Stimulated activated naive CD8-positive, alpha-beta T cell treated with anti-CD3 and anti-CD28 coated beads, Interleukin-15, Interleukin-2, amounts not matched to agents 100 U/mL and 50 U/mL, for 24 hours (primary cell): ENCODE measurements around the gene EDEM3.
"Not testable (repeated sequence)": the region's sequence is repeated elsewhere in the genome, so short reads cannot be mapped to it uniquely, and the experiment has no call there.

Source experiments
- ATAC-seq: fragments of 150-1000 bp; cut with Tn5 transposase; one replicate; pipeline ENCODE4 v1.10.0; 2021
- DNase-seq: peaks from one replicate; pipeline ENCODE4 v3.0.0; 2021

EDEM3 gene

GRCh38 chr1:184734980-184735379 is 19.7 kb downstream of the EDEM3 start:
- ATAC-seq = no peak

GRCh38 chr1:184724843-184725242 is 29.8 kb downstream of the EDEM3 start:
- DNase-seq (no peak), ATAC-seq (no peak)

More at GRCh38 chr1:184734980-184735379, 19.7 kb downstream of the EDEM3 start:
- DNase-seq = no peak

DNA sequence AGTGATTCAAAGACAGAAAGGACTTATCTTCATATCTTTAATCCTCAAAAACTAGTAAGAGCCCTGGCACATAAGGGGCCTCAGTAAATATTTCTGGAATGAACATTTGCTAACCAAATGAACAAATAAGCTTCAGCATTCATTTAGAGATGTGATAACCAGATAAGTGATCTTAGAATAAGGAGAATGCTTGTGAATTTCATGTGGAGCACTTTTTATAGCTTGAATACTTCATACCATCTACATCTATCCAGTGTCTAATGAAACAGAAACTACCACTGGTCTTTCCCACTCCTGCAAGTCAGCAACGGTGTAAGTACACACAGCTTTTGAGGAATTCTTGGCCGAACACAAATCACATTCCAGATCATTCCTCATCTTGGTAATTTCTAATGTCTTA is 38.5 kb downstream of the EDEM3 start:
- DNase-seq = no peak
- ATAC-seq = no peak

GRCh38 chr1:184709418-184709817 is 45.2 kb downstream of the EDEM3 start:
- ATAC-seq (no peak), DNase-seq (no peak)

DNA sequence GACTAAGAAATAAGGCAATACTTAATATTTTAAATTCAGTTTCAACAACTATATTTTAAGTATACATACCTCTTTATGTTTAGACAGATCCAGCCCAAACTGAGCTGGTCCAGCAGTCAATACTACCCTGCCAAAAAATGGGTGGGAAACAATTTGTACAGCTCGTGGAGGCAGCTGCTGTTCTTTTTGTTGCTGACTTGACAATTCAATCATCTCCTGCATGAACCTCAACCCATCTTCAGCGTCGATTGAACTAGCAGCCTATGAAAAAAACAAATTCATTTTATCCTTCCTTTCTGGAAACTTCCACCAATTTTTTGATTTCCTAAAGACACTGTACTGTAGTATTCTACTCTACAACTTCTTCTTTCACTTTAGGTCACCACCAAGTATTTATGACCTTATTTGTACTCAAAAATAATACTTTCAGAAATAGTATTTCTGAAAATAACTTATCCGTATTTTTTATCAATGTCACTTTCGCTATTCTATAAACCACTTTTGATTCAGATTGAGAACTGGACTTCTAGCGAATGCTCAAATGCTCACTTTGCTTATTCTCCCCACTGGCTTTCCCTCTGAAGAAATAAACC is 46.5 kb downstream of the EDEM3 start:
- DNase-seq = no peak
- no peak for ATAC-seq

DNA sequence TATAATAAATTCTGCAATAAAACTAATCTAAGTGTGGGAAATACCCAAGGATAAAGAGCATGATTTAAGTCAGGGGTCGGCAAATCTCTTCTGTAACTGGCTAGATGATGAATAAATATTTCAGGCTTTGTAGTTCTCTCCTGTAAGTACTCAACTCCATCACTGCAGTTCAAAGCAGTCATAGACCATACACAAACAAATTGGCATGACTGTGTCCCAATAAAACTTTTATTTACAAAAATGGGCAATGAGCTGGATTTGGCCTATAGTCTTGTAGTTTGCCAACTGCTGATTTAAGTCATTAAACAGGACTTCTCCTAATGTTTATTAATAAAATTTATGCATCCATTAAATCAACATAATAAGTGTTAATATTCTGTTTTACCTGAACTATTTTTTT is 49.4 kb downstream of the EDEM3 start:
- no peak for ATAC-seq

GRCh38 chr1:184701816-184702215 is 52.8 kb downstream of the EDEM3 start:
- no peak for ATAC-seq
- no peak for DNase-seq

More for the DNA sequence above, 49.4 kb downstream of the EDEM3 start:
- DNase-seq = no peak

DNA sequence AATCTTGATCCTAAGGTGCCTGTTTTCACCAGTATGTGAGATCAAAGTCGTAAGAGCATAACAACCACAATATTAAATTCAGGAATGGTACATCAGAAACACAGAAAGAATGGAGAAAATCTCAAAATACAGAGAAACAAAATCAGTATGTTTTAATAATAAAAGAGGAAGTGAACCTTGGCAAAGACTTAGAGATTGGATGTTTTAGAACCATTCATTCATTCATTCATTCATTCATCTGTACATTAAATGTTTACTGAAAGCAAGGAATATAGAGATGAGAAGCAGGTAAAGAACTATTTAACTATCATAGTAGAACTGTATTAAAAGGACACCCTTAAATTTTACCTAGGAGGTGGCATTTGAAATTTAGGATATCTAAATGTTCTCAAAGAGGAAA is 55.7 kb downstream of the EDEM3 start:
- no peak for ATAC-seq
- DNase-seq = no peak

DNA sequence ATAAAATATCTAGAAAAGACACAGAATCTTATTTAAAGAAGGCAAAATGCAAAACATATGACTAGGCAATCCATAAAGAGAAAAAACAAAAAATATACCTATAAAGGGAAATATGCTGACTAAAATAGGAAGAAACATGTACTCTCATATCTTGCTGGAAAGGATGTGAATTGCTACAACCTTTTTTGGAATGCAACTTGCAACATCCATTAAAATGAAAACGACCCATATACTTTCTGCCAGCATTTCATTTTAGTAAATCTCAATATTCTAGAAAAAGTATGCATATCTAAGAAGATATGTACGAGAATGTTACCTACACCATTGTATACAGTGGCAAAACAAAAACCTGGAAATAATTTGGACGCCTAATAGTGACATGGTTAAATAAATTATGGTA is 56.6 kb downstream of the EDEM3 start:
- DNase-seq (no peak), ATAC-seq (no peak)

DNA sequence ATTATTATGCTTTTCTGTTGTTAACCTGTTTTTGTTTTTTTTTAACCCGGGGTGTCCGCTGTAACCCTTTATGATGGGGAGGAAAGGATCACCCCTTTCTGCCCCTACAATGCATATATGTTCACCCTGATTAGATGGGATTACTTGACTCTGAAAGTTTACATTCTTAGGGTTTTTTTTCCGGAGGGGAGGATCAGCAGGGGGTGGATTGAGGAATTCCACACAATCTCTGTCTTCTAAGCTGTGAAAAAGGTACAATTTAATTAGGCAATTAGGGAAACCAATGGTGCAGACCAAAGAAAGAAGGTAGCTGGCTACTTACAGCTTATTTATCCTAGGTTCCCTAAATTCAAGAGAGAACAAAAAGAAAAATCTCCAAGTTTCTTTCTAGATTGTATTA is 58.3 kb downstream of the EDEM3 start:
- DNase-seq = no peak
- no peak for ATAC-seq

DNA sequence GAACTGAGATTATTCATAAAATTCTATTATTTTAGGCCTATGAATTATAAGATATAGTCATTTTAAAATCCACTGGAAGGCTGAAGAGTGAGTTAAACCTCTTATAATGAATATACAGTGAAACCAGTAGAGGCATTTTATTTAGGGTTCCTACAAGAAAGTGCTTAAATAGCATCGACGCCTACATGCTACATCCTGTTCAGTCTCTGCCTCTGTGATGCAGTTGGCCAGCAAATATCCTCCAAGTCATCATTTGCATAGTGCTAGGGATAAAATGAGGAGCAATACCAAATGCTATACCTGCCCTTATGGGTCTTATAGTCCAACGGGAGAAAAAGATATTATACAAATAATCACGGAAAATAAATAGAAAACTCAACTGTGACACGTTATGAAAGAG is 59.6 kb downstream of the EDEM3 start:
- no peak for ATAC-seq
- no peak for DNase-seq

DNA sequence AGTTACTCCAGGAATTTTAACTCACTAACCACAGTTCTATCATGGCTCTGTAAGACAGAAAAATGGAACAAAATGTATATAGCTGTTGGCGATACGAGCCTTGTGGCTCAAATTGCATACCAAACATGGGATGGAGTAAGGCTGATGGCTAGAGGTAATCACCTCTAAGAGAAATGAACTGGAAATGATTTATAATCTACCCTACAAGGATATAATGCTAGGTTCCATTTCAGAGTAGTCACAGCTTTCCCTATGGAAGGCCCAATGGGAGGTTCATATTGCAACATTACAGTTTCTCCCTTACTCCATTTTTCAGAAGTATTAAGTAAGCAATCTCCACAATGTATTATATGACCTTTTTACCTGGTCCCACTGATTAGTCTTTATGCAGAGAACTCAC is 61.6 kb downstream of the EDEM3 start:
- DNase-seq (no peak), ATAC-seq (no peak)

GRCh38 chr1:184691719-184692324 is 62.8 kb downstream of the EDEM3 start:
- ATAC-seq = no peak
- DNase-seq = no peak

GRCh38 chr1:184686540-184686939 is 68.1 kb downstream of the EDEM3 start:
- DNase-seq (no peak), ATAC-seq (no peak)

DNA sequence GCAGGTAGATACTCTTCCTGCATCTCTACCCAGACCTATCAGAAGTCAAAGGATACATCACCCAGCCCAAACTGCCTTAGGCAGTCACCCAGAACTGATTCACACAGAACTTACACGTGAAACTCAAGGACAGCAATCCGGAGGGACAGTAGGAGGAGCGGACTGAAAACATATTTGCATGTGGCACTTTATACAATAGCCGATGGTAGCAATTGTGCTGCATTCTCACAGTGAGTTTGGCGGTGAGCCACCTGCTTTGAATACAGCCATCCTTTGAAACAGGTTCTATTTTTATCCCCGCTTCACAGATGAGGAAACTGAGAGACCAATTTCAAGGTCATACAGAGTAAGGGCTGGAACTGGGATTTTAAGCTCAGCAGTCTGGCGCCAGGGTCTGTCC is 69.5 kb downstream of the EDEM3 start:
- DNase-seq (no peak), ATAC-seq (no peak)

DNA sequence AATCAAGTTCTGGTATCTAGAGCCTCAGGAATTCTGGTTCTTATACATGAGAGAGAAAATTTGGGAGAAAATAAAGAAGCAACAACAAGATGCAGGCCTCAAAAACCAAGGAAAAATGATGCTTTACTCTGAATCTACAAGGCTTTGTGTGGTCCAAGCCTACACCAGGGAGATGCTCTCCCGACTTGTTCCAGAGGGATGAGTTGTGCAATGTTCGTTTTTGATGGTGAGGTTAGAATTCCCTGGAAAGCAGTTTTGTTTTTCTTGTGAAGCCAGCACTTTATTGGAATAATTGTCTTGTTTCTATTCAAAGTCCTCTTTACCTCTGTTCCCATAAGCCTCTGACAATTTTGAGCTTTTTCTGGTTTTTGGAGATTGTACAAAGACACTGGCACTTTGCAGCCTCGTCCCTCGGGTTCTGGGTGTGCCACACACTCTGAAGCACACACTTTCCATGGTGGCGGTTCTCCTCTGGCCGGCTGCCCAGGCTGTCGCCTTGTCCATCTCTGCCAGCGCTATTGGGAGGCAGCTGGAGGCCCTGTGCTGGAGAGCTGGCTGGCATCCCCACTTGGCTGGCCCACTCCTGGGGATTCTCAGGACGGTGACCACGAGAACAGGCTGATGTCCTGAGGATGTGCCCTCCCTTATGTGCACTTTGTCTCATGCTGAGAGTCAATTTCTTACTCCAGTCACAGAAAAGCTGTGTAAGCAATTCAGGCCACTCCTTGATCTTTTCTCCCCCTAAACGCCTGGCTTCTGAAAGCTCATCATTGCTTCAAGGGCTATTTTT is 70.2 kb downstream of the EDEM3 start:
- no peak for ATAC-seq

DNA sequence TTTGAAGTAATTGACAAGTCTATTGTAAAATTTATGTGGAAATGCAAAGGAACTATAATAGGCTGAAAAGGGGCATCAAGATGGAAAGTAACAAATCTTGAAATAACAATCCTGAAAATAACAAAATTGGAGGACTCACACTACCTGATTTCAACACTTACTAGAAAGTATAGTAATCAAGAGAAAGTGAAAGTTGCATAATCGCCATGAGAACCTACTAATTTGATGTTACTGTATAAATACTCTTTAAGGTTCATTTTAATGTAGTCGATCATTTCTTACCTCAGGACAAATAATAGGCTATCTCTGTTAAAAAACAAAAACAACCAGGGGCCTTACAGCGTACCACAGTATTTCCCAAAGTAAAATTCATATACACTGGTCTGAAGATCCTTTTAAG is 71.7 kb downstream of the EDEM3 start:
- ATAC-seq = no peak
- no peak for DNase-seq

More for the DNA sequence above, 70.2 kb downstream of the EDEM3 start:
- no peak for DNase-seq

DNA sequence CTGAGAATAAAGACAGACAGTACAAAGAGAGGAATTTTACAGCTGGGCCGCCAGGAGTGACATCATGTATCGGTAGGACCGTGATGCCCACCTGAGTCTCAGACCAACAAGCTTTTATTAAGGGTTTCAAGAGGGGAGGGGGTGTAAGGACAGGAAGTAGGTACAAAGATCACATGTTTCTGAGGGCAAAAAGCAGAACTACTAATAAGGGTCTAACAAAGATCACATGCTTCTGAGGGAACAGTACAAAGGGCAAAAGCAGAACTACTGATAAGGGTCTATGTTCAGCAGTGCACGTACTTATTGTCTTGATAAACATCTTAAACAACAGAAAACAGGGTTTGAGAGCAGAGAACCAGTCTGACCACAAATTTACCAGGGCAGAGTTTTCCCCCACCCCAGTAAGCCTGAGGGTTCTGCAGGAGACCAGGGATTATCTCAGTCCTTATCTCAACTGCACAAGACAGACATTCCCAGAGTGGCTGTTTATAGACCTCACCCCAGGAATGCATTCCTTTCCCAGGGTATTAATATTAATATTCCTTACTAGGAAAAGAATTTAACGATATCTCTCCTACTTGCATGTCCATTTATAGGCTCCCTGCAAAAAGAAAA is 73.9 kb downstream of the EDEM3 start:
- DNase-seq, ATAC-seq: not testable (repeated sequence)

GRCh38 chr1:184679472-184679871 is 75.2 kb downstream of the EDEM3 start:
- ATAC-seq, DNase-seq: not testable (repeated sequence)

DNA sequence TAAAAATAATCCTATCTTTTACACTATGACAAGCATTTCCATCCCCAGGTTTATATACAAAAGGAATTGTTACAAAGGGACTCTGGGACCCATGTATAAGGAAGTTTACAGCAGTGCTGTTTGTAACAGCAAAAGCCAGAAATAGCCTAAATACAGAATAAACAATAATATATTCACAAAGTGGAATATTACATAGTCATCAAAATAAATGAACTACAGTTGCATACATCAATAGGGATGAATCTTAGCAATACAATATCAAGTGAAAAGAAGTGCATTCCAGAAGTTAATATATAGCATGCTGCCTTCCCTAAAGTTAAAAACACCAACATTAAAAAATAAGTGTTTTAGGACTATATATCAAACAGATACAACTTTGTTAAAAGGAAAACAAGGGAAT is 77.3 kb downstream of the EDEM3 start:
- DNase-seq (no peak), ATAC-seq (no peak)

DNA sequence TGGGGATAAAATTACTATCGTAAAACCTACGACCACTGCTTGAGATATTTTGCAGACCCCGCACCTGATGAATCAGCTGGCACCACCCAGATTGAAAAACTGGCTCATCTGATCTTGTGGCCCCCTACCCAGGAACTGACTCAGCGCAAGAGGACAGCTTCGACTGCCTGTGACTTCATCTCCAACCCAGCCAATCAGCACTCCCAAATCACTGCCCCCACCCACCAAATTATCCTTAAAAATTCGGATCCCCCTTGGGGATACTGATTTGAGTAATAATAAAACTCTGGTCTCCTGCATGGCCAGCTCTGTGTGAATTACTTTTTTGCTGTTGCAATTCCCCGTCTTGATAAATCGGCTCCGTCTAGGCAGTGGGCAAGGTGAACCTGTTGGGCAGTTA is 81.4 kb downstream of the EDEM3 start:
- ATAC-seq (no peak), DNase-seq (no peak)

- DNase-seq (no peak), ATAC-seq (no peak)
Measured at GRCh38 chr1:184672013-184672726, 82.5 kb downstream of the EDEM3 start.
